NCI-H748 (cell line): ENCODE data around the gene TSC22D1.
"Not testable (repeated sequence)": the region's sequence is repeated elsewhere in the genome, so short reads cannot be mapped to it uniquely, and the experiment has no call there.

ENCODE experiments used
- DNase-seq: peaks from one replicate; lab custom pipeline; 2025; ENCODE audit not compliant: unreplicated experiment; lab: John Stamatoyannopoulos, UW

The TSC22D1 gene

GRCh38 chr13:44573790-44574465, 2.2 kb downstream of the TSC22D1 start:
- peak; percentile 39 for DNase-seq

- peak; percentile 38 for DNase-seq
These were observed 3.1 kb downstream of the TSC22D1 start for GRCh38 chr13:44573071-44573470.

GRCh38 chr13:44566601-44567000, 9.5 kb downstream of the TSC22D1 start:
- peak; percentile 32 for DNase-seq

GRCh38 chr13:44565881-44566280, 10.2 kb downstream of the TSC22D1 start:
- DNase-seq, result no peak

GRCh38 chr13:44564936-44565335, 11.2 kb downstream of the TSC22D1 start:
- DNase-seq, result no peak

GRCh38 chr13:44562853-44563252, 13.3 kb downstream of the TSC22D1 start:
- DNase-seq, result not testable (repeated sequence)

GRCh38 chr13:44561351-44561750, 14.8 kb downstream of the TSC22D1 start:
- no peak for DNase-seq

GRCh38 chr13:44557986-44558385, 18.1 kb downstream of the TSC22D1 start:
- no peak for DNase-seq

- DNase-seq, result no peak
These were observed 20.9 kb downstream of the TSC22D1 start for GRCh38 chr13:44555207-44555606.

GRCh38 chr13:44549476-44549875, 26.7 kb downstream of the TSC22D1 start:
- DNase-seq, result no peak

GRCh38 chr13:44546164-44546563, 30.0 kb downstream of the TSC22D1 start:
- no peak for DNase-seq

GRCh38 chr13:44543369-44543768, 32.8 kb downstream of the TSC22D1 start:
- DNase-seq, result no peak

- no peak for DNase-seq
These were observed 33.8 kb downstream of the TSC22D1 start for GRCh38 chr13:44542361-44542760.

- no peak for DNase-seq
These were observed 34.5 kb downstream of the TSC22D1 start for GRCh38 chr13:44541601-44542000.

GRCh38 chr13:44540761-44541434, 35.2 kb downstream of the TSC22D1 start:
- DNase-seq, result no peak

- no peak for DNase-seq
These were observed 38.9 kb downstream of the TSC22D1 start for GRCh38 chr13:44537248-44537647.

GRCh38 chr13:44523146-44524015, 52.7 kb downstream of the TSC22D1 start:
- no peak for DNase-seq

- no peak for DNase-seq
These were observed 56.5 kb downstream of the TSC22D1 start for GRCh38 chr13:44519642-44520041.

- DNase-seq, result peak; percentile 56
These were observed 59.4 kb downstream of the TSC22D1 start for GRCh38 chr13:44516771-44517170.

- DNase-seq, result no peak
These were observed 61.9 kb downstream of the TSC22D1 start for GRCh38 chr13:44514278-44514677.

- not testable (repeated sequence) for DNase-seq
These were observed 66.3 kb downstream of the TSC22D1 start for GRCh38 chr13:44509853-44510252.
